HEK293T (cell line): ENCODE measurements around the gene SLC9A9.
"Not testable (repeated sequence)": the region's sequence is repeated elsewhere in the genome, so short reads cannot be mapped to it uniquely, and the experiment has no call there.

Experiments
- CTCF ChIA-PET: fragments of 350-600 bp; formaldehyde crosslinking; extraction: SDS; loops from one replicate; lab custom pipeline; 2021; ENCODE audit warnings: antibody characterized with exemption, inconsistent platforms; lab: Yijun Ruan, JAX
- POLR2A ChIA-PET: fragments of 350-600 bp; formaldehyde crosslinking; extraction: SDS; loops from one replicate; lab custom pipeline; 2020; ENCODE audit warnings: antibody characterized with exemption, inconsistent platforms; lab: Yijun Ruan, JAX
- DNase-seq: peaks from one replicate; pipeline ENCODE4 v3.0.0; 2012; ENCODE audit warnings: mixed read lengths; ENCODE audit errors: extremely low spot score
- ARNT ChIP-seq: fragments of 450-650 bp; IDR thresholded peaks from 2 replicates; pipeline ENCODE4 v1.6.1; 2017; ENCODE audit warnings: mild to moderate bottlenecking
- BHLHE40 ChIP-seq: fragments of 450-650 bp; IDR thresholded peaks from 2 replicates; pipeline ENCODE4 v1.6.1; 2016; ENCODE audit warnings: mild to moderate bottlenecking, moderate library complexity, borderline replicate concordance
- CTBP1 ChIP-seq: fragments of 450-650 bp; IDR thresholded peaks from 2 replicates; pipeline ENCODE4 v1.6.1; 2016; ENCODE audit warnings: borderline replicate concordance
- ELF4 ChIP-seq: fragments of 450-650 bp; IDR thresholded peaks from 2 replicates; pipeline ENCODE4 v1.6.1; 2017; ENCODE audit warnings: antibody characterized with exemption
- FOXA1 ChIP-seq: fragments of 450-650 bp; IDR thresholded peaks from 2 replicates; pipeline ENCODE4 v1.6.1; 2016; ENCODE audit warnings: mild to moderate bottlenecking
- FOXK2 ChIP-seq: fragments of 450-650 bp; IDR thresholded peaks from 2 replicates; pipeline ENCODE4 v1.6.1; 2016; ENCODE audit warnings: mild to moderate bottlenecking
- FOXM1 ChIP-seq: fragments of 450-650 bp; IDR thresholded peaks from 2 replicates; pipeline ENCODE4 v1.6.1; 2017; ENCODE audit warnings: mild to moderate bottlenecking, borderline replicate concordance
- HDGF ChIP-seq: fragments of 450-650 bp; IDR thresholded peaks from 2 replicates; pipeline ENCODE4 v1.6.1; 2017; ENCODE audit warnings: antibody characterized with exemption, borderline replicate concordance
- L3MBTL2 ChIP-seq: fragments of 450-650 bp; conservative IDR thresholded peaks from 2 replicates; pipeline ENCODE4 v1.6.1; 2016; ENCODE audit warnings: mild to moderate bottlenecking
- LEF1 ChIP-seq: fragments of 450-650 bp; IDR thresholded peaks from 2 replicates; pipeline ENCODE4 v1.6.1; 2017; ENCODE audit warnings: mild to moderate bottlenecking, borderline replicate concordance
- NFRKB ChIP-seq: fragments of 450-650 bp; IDR thresholded peaks from 2 replicates; pipeline ENCODE4 v1.6.1; 2016; ENCODE audit warnings: mild to moderate bottlenecking, moderate library complexity
- PKNOX1 ChIP-seq: fragments of 450-650 bp; IDR thresholded peaks from 2 replicates; pipeline ENCODE4 v1.6.1; 2016
- SP1 ChIP-seq: fragments of 450-650 bp; IDR thresholded peaks from 2 replicates; pipeline ENCODE4 v1.6.1; 2017
- SUZ12 ChIP-seq: fragments of 450-650 bp; IDR thresholded peaks from 2 replicates; pipeline ENCODE4 v1.6.1; 2016; ENCODE audit warnings: mild to moderate bottlenecking
- TARDBP ChIP-seq: fragments of 450-650 bp; IDR thresholded peaks from 2 replicates; pipeline ENCODE4 v1.6.1; 2016
- ZNF384 ChIP-seq: fragments of 450-650 bp; IDR thresholded peaks from 2 replicates; pipeline ENCODE4 v1.6.1; 2016

The SLC9A9 gene

DNA sequence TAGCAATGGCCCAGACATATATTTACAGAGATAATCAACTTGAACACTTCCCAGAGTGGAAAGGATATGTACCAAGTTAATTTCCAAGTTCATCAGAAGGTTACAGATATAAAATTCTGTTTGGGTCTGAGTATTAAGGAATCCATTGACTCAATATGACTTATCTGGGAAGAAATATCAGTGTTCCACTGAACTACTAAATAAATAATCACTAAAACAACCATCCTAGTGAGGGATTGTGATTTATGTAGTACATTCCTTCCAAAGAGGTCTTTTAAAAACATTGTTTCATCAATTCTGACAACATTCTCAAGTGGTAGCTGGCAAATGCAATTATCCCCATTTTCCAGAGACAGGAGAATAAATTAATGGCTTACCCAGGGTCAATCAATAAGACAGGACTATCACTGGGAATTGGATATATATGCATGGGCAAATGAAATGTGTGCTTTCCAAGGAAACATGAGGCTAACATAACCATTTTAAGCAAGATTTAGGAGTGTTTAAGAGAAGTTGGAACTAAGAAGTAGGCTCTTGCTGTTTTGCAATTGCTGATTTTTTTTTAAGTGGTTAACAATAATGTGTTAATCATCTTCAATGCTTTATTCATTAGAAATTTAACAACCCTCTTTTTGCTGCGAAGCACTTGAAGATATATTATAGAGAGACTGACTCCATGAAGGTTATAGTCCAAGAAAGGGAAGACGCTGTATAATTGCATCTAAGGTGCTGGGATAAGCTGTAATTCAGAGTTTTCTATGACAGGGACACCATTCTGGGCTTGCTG, 37.9 kb downstream of the SLC9A9 start:
- ChIA-PET CTCF (no interaction called here), POLR2A (no interaction called here)
- DNase-seq = no peak
- no peak for TF ChIP-seq ARNT
- TF ChIP-seq BHLHE40 = no peak
- TF ChIP-seq PKNOX1 = no peak
- TF ChIP-seq SP1 = no peak

DNA sequence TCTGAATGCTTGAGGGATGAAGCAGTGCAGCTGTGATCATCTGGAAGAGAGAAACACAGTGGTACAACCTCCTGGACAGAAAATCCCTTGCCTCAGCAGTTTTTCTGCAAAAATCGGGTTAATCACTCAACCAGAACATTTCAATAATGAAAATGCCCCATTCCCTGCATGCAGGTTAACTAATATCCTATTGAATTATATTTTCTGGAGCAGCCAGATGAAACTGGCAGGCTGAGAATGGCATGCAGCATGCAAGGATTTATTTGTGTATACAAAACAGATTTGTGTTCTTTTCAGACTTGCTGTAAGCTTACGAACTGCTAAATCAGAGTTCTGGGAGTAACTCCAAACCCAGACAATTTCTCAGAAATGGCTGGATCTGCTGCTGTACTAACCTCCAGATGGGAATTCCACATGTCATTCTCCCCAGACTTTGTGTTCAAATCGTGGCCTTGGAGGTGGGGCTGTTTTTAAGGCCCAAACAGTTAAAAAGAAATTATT, 39.1 kb downstream of the SLC9A9 start:
- ChIA-PET CTCF (no interaction called here), POLR2A (no interaction called here)
- no peak for DNase-seq
- TF ChIP-seq NFRKB (no peak), LEF1 (no peak), L3MBTL2 (no peak), ZNF384 (no peak), ARNT (no peak), FOXK2 (no peak)

- POLR2A ChIA-PET = no interaction called here
- no peak for DNase-seq
- CTCF ChIA-PET = no interaction called here
- no peak for TF ChIP-seq CTBP1
- TF ChIP-seq LEF1 = no peak
- no peak for TF ChIP-seq ZNF384
- TF ChIP-seq HDGF = no peak
- no peak for TF ChIP-seq PKNOX1
- TF ChIP-seq TARDBP = no peak
- no peak for TF ChIP-seq SP1
- TF ChIP-seq ARNT = no peak
- no peak for TF ChIP-seq ELF4
- TF ChIP-seq L3MBTL2 = no peak
- no peak for TF ChIP-seq BHLHE40
- no peak for TF ChIP-seq NFRKB
- TF ChIP-seq FOXK2 = no peak
- no peak for TF ChIP-seq SUZ12
- TF ChIP-seq FOXM1 = no peak
- no peak for TF ChIP-seq FOXA1
Measured at GRCh38 chr3:143808030-143808429, 40.2 kb downstream of the SLC9A9 start.

DNA sequence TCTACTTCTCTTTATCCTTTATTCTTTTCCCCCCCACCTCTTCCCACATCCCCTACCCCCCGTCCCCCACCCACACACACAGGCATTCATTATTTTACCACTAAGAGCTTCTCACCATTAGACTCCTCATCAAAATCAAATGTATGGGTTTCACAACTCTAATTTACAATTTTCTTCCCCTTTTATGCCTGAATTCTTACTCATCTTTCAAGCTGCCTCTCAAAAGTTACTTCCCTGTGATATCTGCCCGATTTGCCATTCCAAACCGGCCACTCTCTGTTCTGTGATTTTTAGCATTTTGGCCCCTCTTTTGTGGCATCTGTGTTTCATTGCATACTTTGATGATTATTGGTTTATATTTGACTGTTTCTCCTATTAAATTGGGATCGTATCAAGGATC, 42.2 kb downstream of the SLC9A9 start:
- ChIA-PET POLR2A (no interaction called here), CTCF (no interaction called here)

DNA sequence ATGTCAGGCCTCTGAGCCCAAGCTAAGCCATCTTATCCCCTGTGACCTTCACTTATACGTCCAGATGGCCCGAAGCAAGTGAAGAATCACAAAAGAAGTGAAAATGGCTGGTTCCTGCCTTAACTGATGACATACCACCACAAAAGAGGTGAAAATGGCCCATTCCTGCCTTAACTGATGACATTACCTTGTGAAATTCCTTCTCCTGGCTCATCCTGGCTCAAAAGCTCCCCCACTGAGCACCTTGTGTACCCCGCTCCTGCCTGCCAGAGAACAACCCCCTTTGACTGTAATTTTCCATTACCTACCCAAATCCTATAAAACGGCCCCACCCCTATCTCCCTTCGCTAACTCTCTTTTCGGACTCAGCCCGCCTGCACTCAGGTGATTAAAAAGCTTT, 42.8 kb downstream of the SLC9A9 start:
- POLR2A ChIA-PET, CTCF ChIA-PET, DNase-seq: not testable (repeated sequence)

More for the DNA sequence above, 42.2 kb downstream of the SLC9A9 start:
- TF ChIP-seq SUZ12 (no peak), ZNF384 (no peak), ARNT (no peak), CTBP1 (no peak), FOXA1 (no peak), NFRKB (no peak), TARDBP (no peak), LEF1 (no peak), FOXM1 (no peak), L3MBTL2 (no peak), PKNOX1 (no peak), ELF4 (no peak), BHLHE40 (no peak), FOXK2 (no peak), SP1 (no peak), HDGF (no peak)
- DNase-seq = no peak

DNA sequence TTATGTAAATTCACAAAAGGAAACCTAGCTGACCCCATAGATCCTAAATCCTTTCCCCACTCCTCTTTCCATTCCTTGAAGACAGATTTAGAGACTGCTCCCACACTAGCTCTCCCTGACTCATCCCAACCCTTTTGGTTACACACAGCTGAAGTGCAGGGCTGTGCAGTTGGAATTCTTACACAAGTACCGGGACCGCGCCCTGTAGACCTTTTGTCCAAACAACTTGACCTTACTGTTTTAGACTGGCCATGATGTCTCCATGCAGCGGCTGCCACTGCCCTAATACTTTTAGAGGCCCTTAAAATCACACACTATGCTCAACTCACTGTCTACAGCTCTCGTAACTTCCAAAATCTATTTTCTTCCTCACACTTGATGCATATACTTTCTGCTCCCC, 47.2 kb downstream of the SLC9A9 start:
- POLR2A ChIA-PET, CTCF ChIA-PET, DNase-seq: not testable (repeated sequence)

- POLR2A ChIA-PET, DNase-seq: not testable (repeated sequence)
Measured at GRCh38 chr3:143798151-143798550, 50.1 kb downstream of the SLC9A9 start.

More at GRCh38 chr3:143798151-143798550, 50.1 kb downstream of the SLC9A9 start:
- CTCF ChIA-PET = not testable (repeated sequence)
